Measurements from ENCODE around the gene SUGCT. TPM values are rescaled to one million over a fixed set of nuclear protein-coding genes. Genes with fewer than 3 reads are reported as not detected.

SUGCT gene
- total RNA-seq, 1 donor from 2014 or later = 9.8 TPM

- Mint-ChIP-seq H3K36me3 (peaks cover 16% of the 10 kb centered on the region), H3K27me3 (ENCODE audit: low read depth) (no peaks in the 10 kb centered on the region), H3K4me1 (no peaks in the 10 kb centered on the region), H3K27ac (no peak overlapping the region), H3K9me3 (peaks cover 37% of the 10 kb centered on the region), H3K4me3 (no peak overlapping the region)
- DNase-seq (ENCODE audit: low spot score in 2 of 2, unreplicated experiment in 2 of 2) = no peak
- TF ChIP-seq, protein P1, sequence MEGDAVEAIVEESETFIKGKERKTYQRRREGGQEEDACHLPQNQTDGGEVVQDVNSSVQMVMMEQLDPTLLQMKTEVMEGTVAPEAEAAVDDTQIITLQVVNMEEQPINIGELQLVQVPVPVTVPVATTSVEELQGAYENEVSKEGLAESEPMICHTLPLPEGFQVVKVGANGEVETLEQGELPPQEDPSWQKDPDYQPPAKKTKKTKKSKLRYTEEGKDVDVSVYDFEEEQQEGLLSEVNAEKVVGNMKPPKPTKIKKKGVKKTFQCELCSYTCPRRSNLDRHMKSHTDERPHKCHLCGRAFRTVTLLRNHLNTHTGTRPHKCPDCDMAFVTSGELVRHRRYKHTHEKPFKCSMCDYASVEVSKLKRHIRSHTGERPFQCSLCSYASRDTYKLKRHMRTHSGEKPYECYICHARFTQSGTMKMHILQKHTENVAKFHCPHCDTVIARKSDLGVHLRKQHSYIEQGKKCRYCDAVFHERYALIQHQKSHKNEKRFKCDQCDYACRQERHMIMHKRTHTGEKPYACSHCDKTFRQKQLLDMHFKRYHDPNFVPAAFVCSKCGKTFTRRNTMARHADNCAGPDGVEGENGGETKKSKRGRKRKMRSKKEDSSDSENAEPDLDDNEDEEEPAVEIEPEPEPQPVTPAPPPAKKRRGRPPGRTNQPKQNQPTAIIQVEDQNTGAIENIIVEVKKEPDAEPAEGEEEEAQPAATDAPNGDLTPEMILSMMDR (IDR thresholded peaks at IDR 0.05; ENCODE audit: unreplicated experiment) = no peak
Observed at GRCh38 chr7:40429826-40430225, 295.0 kb downstream of the SUGCT start.

DNA sequence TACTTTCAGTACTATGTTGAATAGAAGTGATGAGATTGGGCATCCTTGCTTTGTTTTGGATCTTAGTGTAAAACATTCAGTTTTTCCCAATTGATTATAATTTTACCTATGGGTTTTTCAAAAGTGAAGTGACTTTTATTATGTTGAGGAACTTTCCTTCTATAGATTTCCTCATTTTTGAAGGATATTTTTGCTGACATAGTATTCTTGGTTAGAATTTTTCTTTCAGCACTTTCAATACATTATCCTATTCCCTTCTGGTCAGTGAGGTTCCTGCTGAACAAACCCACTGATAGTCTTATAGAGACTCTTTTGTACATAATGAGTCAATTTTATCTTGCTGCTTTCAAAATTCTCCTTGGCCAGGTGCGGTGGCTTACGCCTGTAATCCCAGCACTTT, 297.2 kb downstream of the SUGCT start:
- H3K9me3 Mint-ChIP-seq = peaks cover 37% of the 10 kb centered on the region
- no peaks in the 10 kb centered on the region for H3K27me3 Mint-ChIP-seq (ENCODE audit: low read depth)
- peaks cover 16% of the 10 kb centered on the region for H3K36me3 Mint-ChIP-seq
- peaks cover 5% of the 10 kb centered on the region for H3K4me1 Mint-ChIP-seq
- no peak for DNase-seq (ENCODE audit: low spot score in 2 of 2, unreplicated experiment in 2 of 2)
- no peak overlapping the region for H3K27ac Mint-ChIP-seq
- TF ChIP-seq, protein P1 (IDR thresholded peaks at IDR 0.05; ENCODE audit: unreplicated experiment) = no peak
- no peak overlapping the region for H3K4me3 Mint-ChIP-seq

- Mint-ChIP-seq H3K27ac (peak overlapping the region; percentile 35), H3K27me3 (ENCODE audit: low read depth) (no peaks in the 10 kb centered on the region)
Observed at GRCh38 chr7:40436710-40437109, 301.9 kb downstream of the SUGCT start.

DNA sequence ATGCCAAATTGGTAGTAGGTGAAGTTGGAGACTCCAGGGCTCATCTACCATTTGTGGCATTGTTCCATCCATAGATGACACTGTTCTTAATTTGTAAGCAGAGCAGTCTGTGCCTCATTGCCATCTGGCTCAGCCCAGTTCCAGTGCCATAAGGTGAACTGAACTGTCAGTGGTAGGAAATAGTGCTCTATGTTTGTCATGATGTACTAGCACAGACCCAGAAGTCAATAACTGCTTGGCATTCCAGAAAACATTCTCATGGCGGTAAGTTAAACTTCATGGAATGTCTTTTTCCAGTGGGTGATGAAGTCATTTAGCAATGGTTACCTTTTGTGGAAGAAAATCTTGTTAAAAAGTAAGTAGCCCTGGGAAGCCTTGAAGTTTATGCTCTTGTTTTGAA, 302.7 kb downstream of the SUGCT start:
- DNase-seq (ENCODE audit: low spot score in 2 of 2, unreplicated experiment in 2 of 2) = no peak
- peaks cover 15% of the 10 kb centered on the region for H3K4me1 Mint-ChIP-seq

More at GRCh38 chr7:40436710-40437109, 301.9 kb downstream of the SUGCT start:
- peaks cover 41% of the 10 kb centered on the region for H3K9me3 Mint-ChIP-seq
- peaks cover 15% of the 10 kb centered on the region for H3K4me1 Mint-ChIP-seq
- DNase-seq (ENCODE audit: low spot score in 2 of 2, unreplicated experiment in 2 of 2) = no peak
- TF ChIP-seq, protein P1 (IDR thresholded peaks at IDR 0.05; ENCODE audit: unreplicated experiment) = no peak
- peaks cover 19% of the 10 kb centered on the region for H3K36me3 Mint-ChIP-seq
- H3K4me3 Mint-ChIP-seq = no peak overlapping the region

GRCh38 chr7:40437936-40438634, 303.3 kb downstream of the SUGCT start:
- H3K27ac Mint-ChIP-seq = peak overlapping the region; percentile 35
- TF ChIP-seq, protein P1 (IDR thresholded peaks at IDR 0.05; ENCODE audit: unreplicated experiment) = no peak
- no peak overlapping the region for H3K4me3 Mint-ChIP-seq
- DNase-seq (ENCODE audit: low spot score in 2 of 2, unreplicated experiment in 2 of 2) = no peak
- peaks cover 35% of the 10 kb centered on the region for H3K9me3 Mint-ChIP-seq
- no peaks in the 10 kb centered on the region for H3K27me3 Mint-ChIP-seq (ENCODE audit: low read depth)
- H3K36me3 Mint-ChIP-seq = peaks cover 13% of the 10 kb centered on the region
- peaks cover 15% of the 10 kb centered on the region for H3K4me1 Mint-ChIP-seq

More for the DNA sequence above, 302.7 kb downstream of the SUGCT start:
- Mint-ChIP-seq H3K4me3 (no peak overlapping the region), H3K27me3 (ENCODE audit: low read depth) (no peaks in the 10 kb centered on the region), H3K9me3 (peaks cover 41% of the 10 kb centered on the region), H3K27ac (peak overlapping the region; percentile 35), H3K36me3 (peaks cover 19% of the 10 kb centered on the region)
- TF ChIP-seq, protein P1 (IDR thresholded peaks at IDR 0.05; ENCODE audit: unreplicated experiment) = no peak

Measured in mesothelial cell of epicardium (in vitro differentiated cells).